ENCODE results near the gene SHC2. TPM values are rescaled to one million over a fixed set of nuclear protein-coding genes. Genes with fewer than 3 reads are reported as not detected.

SHC2 gene
- total and polyA plus RNA-seq, 2 of the 13 experiments (the other 11 are each of a cell fraction or from before 2014, with no cell fraction given) = 9.0 to 18.3 TPM

DNA sequence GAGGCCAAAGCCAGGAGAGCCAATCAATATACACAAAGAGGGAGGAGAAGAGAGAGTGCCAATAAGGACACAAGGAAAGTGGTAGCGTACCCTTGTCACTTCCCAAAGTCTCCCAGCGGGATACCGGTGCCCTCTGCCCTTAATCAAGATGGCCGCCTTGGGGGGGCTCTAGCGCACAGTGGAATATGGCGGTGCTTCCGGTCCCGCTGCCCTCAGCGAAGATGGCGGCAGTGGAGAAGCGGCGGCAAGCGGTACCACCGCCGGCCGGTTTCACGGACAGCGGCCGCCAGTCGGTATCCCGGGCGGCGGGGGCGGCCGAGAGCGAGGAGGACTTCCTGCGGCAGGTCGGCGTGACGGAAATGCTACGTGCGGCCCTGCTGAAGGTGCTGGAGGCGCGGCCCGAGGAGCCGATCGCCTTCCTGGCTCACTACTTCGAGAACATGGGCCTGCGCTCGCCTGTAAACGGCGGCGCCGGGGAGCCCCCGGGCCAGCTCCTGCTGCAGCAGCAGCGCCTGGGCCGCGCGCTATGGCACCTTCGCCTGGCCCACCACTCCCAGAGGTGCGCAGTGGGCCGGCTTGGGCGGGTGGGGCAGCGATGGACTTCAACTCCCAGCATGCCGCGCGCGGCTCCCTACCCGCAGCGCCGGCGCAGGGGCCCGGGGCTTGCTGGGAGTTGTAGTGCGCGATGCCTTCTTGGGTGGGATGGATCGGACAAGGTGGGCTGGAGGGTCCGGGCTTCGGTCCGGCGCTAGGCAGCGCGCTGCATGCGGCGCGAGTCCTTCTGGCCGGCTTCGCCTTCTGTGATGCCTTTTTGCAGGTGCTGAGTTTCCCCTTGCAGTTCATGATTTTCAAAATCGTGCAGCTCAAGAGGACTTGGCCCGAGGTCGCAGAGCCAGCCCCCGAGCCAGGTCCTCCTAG, 46.7 kb upstream of the SHC2 start, which contains the start of gene TPGS1 (continued):
- no peak for TF ChIP-seq CEBPZ (IDR thresholded peaks at IDR 0.05; ENCODE audit: low read length)
- TF ChIP-seq, protein P1, sequence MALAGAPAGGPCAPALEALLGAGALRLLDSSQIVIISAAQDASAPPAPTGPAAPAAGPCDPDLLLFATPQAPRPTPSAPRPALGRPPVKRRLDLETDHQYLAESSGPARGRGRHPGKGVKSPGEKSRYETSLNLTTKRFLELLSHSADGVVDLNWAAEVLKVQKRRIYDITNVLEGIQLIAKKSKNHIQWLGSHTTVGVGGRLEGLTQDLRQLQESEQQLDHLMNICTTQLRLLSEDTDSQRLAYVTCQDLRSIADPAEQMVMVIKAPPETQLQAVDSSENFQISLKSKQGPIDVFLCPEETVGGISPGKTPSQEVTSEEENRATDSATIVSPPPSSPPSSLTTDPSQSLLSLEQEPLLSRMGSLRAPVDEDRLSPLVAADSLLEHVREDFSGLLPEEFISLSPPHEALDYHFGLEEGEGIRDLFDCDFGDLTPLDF (CRISPR knock-in tag; IDR thresholded peaks at IDR 0.05) = 0 out of 2 replicates have a peak, but pooled peaks have one; percentile 13
- TF ChIP-seq KLF6 (CRISPR knock-in tag; IDR thresholded peaks at IDR 0.05) = no peak
- TF ChIP-seq, protein P2, sequence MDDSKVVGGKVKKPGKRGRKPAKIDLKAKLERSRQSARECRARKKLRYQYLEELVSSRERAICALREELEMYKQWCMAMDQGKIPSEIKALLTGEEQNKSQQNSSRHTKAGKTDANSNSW (CRISPR knock-in tag; IDR thresholded peaks at IDR 0.05; ENCODE audit: borderline replicate concordance) = no peak
- TF ChIP-seq MBNL3 (CRISPR knock-in tag; conservative IDR thresholded peaks at IDR 0.05) = no peak
- peak; percentile 94 for TF ChIP-seq NFRKB (IDR thresholded peaks at IDR 0.05)
- TF ChIP-seq KDM4B (CRISPR knock-in tag; IDR thresholded peaks at IDR 0.05) = no peak
- TF ChIP-seq MTA1 (CRISPR knock-in tag; IDR thresholded peaks at IDR 0.05; ENCODE audit: borderline replicate concordance) = no peak
- no peak for TF ChIP-seq ZNF75D (CRISPR knock-in tag; IDR thresholded peaks at IDR 0.05; ENCODE audit: borderline replicate concordance)
- TF ChIP-seq SETDB1 (CRISPR knock-in tag; IDR thresholded peaks at IDR 0.05; ENCODE audit: borderline replicate concordance) = no peak
- peak; percentile 80 for TF ChIP-seq ELF1 (CRISPR knock-in tag; IDR thresholded peaks at IDR 0.05)
- no peak; the same call in 1 of the 2 replicates for TF ChIP-seq SAFB2 (CRISPR knock-in tag; IDR thresholded peaks at IDR 0.05; ENCODE audit: borderline replicate concordance, low read depth)
- 0 out of 2 replicates have a peak, but pooled peaks have one; percentile 4 for TF ChIP-seq ZFP90 (CRISPR knock-in tag; IDR thresholded peaks at IDR 0.05; ENCODE audit: borderline replicate concordance)
- no peak for TF ChIP-seq FOXM1 (CRISPR knock-in tag; IDR thresholded peaks at IDR 0.05)
- TF ChIP-seq ZBTB10 (CRISPR knock-in tag; IDR thresholded peaks at IDR 0.05; ENCODE audit: borderline replicate concordance) = no peak
- TF ChIP-seq NR1H2 (CRISPR knock-in tag; IDR thresholded peaks at IDR 0.05; ENCODE audit: borderline replicate concordance, low read depth) = peak; percentile 64; the same call in 1 of the 2 replicates
- TF ChIP-seq RCOR2 (CRISPR knock-in tag; IDR thresholded peaks at IDR 0.05) = 0 out of 2 replicates have a peak, but pooled peaks have one; percentile 26
- TF ChIP-seq ZNF543 (CRISPR knock-in tag; IDR thresholded peaks at IDR 0.05) = no peak
- TF ChIP-seq SNAPC2 (CRISPR knock-in tag; IDR thresholded peaks at IDR 0.05) = no peak
- no peak for TF ChIP-seq JDP2 (CRISPR knock-in tag; IDR thresholded peaks at IDR 0.05; ENCODE audit: borderline replicate concordance)
- no peak for TF ChIP-seq ZNF10 (CRISPR knock-in tag; IDR thresholded peaks at IDR 0.05; ENCODE audit: borderline replicate concordance, low read depth)
- TF ChIP-seq ERF (CRISPR knock-in tag; IDR thresholded peaks at IDR 0.05) = peak; percentile 59; the same call in 1 of the 2 replicates
